GM10847 (cell line): ENCODE measurements around the gene ALG6.

Source experiments
- POLR2A ChIP-seq: IDR thresholded peaks from 2 replicates; pipeline ENCODE4 v1.6.1; 2011; ENCODE audit not compliant: insufficient read length; ENCODE audit errors: extremely low read depth

Gene ALG6

DNA sequence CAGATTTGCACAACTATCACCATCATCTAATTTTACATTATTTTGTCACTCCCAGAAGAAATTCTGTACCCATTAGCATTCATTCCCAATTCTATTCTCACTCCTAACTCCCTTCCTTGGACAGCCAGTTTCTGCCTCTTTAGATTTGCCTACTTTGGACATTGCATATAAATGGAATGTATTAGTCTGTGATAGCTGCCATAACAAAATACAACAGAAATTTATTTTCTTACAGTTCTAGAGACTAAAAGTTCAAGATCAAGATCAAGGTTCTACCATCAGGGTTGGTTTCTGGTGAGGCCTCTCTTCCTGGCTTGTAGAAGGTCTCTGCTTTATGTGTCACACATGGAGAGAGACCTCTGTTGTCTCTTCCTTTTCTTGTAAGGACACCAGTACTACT is 61.9 kb downstream of the ALG6 start:
- TF ChIP-seq POLR2A: no peak

DNA sequence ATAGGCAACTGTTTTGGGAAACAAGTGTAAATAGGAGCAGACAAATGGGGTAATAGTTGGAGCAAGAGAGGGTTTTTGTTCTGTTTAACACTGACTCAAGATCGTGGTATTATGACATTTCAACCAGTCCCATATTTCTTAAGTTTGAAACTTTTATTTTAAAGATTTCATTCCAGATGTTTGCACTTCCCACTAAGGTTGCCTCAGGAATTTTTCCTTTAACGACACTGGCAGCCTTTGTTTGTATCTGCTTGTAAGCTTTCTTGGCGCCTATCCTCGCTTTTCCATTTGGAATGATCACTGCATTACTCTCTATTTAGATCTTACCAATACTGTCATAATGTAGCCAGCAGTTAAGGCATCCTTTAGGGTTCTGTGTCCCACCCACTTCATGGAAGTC is 67.7 kb downstream of the ALG6 start:
- TF ChIP-seq POLR2A: no peak

DNA sequence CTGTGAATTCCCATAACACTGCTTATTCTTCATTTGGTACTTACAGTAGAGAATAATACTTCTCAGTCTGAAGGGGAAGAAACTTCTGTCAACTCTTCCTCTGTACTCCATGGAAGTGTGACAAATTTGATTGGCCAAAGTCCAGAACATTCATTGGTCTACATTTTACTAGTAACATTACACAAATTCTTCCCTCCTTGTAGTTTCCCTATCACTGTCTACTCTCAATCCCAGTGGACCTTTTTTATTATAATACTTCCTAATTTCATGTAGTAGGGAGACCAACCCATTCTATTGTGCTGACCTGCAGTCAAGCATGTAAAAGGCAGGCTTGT is 74.7 kb downstream of the ALG6 start:
- no peak for TF ChIP-seq POLR2A

DNA sequence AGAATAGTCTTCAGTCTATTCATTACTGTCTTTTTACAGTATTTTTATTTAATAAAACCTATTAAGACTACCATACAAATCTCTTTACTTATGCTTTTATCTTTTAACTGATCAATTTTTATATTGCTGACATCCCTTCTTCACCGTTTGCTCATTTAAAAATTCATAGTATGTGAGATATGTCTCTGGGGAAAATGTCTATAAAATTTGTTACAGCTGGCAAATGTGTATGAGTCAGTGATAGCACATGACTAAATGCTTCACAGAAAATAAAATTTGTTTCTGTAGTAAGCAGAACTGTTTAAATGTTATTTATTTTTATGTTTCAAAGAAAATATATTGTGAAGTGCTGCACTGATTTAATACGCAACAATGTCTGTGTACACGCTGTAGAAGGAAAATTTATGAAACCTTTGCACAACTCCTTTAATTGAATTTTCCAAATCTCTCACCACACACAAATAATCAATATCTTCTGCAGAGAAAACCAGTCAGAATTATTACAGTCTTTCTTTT is 81.4 kb downstream of the ALG6 start:
- no peak for TF ChIP-seq POLR2A

DNA sequence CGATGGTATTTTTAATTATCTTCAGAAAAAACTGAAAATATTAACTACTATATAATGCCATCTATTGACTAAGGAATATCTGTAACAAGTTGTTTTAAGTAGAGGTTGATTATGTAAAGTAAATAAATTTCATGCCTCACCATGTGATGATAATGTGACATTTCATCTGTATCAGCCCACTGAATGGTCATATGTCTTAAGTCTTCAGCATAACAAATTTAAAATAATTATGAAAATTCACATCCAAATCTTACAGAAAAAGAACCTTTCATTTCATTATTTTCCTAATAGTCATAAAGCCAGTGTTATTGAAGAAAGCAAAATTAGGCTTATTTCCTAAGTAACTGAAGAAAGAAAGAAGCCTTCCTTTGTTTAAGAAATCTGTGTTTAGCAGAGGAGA is 83.0 kb downstream of the ALG6 start:
- no peak for TF ChIP-seq POLR2A

DNA sequence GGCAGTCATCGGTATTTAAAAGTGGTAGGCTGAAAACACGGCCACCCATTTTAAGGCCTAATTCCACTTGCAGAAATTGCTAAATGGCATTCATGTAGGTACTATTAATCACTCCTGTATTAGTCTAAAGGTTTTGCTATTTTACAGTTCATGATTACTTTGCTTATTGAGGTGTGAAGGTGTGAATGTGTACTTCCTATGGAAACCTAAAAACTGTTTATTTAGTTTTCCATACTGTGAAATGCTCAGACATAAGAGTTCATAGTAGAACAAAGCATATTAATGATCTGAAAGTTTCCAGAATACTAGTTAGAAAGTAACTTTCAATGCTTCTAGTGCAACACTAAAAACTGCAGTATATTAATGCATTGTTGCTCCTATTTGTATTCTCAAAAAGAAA is 85.8 kb downstream of the ALG6 start:
- TF ChIP-seq POLR2A: no peak

DNA sequence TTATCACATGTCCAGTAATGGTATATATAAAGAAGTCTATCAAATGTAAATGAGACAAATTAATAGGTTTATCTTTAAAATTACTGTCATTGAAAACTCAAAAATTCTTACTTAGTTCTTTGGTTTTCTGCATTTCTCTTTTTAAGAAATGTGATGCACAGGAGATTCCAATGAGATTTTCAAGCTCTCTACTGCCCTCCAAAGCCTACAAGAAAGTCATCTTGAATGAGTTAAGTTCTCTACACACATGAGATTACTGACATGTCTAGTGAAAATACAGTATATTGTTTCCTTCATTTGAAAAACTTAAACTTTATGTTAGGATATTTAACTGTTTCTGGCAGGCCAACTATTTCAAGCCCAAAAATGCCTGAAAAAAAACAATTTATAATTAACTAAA is 86.8 kb downstream of the ALG6 start:
- TF ChIP-seq POLR2A: no peak

DNA sequence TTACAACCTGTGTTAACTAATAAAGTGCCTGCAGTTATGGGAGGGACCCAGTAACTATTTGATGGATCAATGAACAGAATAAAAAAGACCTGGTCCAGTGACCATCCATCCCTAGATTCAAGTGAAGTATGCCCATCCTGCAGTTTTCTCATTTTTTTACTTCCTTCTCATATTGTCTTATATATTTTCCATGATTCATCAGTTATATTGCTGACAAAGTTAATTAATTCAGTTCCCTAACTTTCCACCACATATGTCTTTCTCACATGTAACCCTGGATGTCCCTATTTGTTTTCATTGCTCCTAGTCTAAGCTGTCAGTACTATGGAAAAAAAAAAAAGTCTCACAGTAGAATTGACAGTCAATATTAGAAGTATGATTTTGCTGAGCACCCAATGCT is 91.3 kb downstream of the ALG6 start:
- TF ChIP-seq POLR2A: no peak

DNA sequence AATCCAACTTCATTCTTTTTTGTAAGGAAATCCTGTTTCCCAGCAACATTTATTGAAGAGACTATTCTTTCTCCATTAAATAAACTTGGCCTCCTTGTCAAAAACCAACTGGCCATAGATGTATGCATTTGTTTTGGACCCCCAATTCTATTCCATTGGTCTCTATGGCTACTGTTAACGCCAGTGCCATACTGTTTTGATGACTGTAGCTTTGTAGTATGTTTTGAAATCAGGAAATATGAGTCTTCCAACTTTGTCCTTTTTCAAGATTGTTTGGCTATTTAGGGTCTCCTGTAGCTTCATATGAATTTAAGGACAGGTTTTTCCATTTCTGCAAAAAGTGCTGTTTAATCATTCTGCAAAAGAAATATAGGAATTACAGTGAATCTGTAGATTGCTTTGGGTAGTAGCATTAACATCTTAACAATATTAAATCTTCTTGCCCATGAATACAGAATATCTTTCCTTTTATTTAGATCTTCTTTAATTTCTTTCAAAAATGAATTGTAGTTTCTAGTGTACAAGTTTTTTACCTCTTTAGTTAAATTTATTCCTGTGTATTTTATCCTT is 94.3 kb downstream of the ALG6 start:
- no peak for TF ChIP-seq POLR2A

DNA sequence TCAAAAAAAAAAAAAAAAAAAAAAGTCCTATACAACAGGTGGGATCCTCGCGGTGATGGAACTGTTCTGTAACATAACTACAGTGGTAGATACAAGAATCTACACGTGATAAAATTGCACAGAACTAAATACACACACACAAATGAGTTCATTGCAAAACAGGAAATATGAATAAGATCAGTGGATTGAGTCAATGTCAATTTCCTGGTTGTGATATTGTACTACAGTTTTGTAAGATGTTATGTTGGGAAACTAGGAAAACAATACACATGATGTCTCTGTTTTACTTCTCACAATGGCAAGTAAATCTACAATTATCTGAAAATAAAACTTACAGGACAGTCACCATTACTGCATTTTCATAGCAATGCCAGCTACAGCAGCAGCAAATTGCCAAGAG is 95.8 kb downstream of the ALG6 start:
- TF ChIP-seq POLR2A: no peak

DNA sequence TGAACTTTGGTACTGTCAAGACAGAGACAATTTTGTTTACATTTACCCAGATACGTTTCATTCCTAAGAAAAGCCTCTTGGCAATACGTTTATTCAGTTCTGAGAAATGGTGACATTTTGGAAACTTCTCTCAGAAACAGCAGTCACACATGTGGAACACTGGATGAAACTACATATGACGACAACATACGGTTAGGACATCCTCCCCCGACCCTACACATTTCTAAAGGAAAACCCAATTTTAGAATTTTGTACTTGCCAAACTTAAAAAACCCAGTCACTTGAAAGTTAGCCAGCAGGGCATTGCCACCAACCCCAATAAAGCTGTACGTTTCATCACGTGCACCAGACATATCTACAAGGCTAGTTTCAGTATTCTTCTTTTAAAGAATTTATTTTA is 98.8 kb downstream of the ALG6 start:
- TF ChIP-seq POLR2A: no peak

DNA sequence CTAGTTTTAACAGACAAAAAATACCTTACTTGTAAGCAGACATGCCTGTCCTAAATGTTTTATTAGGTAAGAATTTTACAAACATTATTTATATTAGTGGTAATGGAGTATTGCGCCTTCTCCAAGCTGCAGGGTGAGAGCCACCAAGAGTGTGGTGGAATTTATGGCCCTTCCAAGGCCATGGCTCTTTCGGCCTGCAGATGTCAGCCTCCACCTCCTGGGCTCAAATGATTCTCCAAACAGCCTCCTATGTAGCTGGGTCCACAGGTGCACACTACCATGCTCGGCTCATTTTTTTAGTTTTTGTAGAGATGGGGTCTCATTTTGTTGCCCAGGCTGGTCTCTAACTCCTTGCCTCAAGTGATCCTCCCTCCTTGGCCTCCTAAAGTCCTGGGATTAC is 99.3 kb downstream of the ALG6 start:
- TF ChIP-seq POLR2A: no peak

DNA sequence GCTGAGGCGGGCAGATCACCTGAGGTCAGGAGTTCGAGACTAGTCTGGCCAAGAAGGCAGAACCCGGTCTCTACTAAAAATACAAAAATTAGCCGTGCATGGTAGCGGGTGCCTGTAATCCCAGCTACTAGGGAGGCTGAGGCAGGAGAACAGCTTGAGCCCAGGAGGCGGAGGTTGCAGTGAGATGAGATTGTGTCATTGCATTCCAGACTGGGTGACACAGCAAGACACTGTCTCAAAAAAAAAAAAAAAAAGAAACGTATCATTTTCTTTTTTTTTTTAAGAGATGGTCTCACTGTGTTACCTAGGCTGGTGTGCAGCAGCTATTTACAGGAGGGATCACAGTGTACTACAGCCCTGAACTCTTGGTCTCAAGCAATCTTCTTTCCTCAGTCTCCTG is 108.3 kb downstream of the ALG6 start:
- TF ChIP-seq POLR2A: no peak

DNA sequence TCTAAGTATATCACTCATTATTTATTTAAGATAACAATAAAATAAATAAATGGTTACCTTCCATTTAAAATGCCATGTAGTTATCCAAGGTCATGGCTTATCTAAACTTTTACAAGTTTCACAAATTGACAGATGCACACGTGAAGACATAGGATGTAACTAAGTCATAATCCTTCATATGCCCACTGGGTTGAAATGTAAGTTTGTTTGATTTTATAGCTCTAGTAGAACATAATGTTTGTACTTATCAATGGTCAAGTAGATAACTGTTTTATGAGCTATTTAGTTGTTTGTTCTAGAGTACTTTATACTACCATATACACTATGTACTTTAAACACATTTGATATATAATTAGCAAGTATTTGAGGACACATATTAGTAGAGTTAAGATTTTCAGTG is 112.6 kb downstream of the ALG6 start:
- no peak for TF ChIP-seq POLR2A

DNA sequence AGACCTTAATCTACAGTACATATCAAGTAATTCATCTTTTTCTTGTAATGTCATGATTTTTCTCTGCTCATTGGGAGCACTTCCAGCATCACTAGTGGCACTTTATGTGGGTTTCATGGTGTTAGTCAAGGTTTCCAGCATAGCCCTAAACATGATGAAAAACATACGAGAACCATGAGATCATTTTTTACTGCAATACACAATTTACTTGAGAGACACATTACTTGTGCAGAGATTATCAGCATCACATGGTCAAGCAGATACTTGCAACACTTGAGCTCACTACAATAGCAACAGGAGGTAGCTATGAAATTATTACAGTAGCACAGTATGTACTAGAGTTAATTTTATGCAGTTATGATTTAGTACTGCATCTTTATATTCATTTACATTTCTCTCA is 119.2 kb downstream of the ALG6 start:
- no peak for TF ChIP-seq POLR2A

DNA sequence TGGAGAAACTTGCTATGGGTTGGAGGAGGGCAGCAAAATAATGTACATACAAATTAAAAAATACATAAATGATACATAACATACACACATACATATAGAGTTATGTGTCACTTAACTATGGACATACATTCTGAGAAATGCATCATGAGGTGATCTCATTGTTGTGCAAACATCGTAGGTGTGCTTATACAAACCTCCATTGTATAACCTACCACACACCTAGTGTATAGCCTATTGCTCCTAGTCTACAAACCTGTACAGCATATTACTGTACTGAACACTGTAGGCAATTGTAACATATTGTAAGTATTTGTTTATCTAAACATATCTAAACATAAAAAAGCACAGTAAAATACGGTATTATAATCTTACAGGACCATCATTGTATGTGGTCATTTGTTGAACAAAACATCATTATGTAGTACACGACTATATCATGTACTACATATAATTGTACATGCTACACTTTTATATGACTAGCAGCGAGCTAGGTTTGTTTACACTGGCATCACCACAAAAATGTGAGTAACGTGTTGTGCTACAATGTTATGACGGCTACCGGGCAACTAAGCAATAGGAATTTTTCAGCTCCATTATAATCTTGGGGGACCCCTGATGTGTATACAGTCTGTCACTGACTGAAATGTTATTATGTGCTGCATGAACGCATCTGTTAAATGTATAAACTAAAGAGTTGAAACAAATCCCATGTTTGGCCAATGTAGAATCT is 120.1 kb downstream of the ALG6 start:
- TF ChIP-seq POLR2A: no peak
